MCF 10A (cell line): ENCODE measurements around the gene SMOC2. TPM values are rescaled to one million over a fixed set of nuclear protein-coding genes. Genes with fewer than 3 reads are reported as not detected.
"Not testable (repeated sequence)": the region's sequence is repeated elsewhere in the genome, so short reads cannot be mapped to it uniquely, and the experiment has no call there.

Experiments used
- BruUV-seq: library from RNA; stranded (reverse); fragments of 400-500 nt; replicated peaks from 2 replicates; lab custom pipeline; 2021; lab: Mats Ljungman, UMichigan
- CTCF ChIA-PET: fragments of 300-600 bp; sonication (Branson Sonifier 250); formaldehyde crosslinking; extraction: SDS; loops from one replicate; lab custom pipeline; 2021; ENCODE audit warnings: antibody characterized with exemption, inconsistent platforms; lab: Yijun Ruan, JAX
- POLR2A ChIA-PET: fragments of 300-600, 350-650 bp; sonication (Branson Sonifier 250); formaldehyde crosslinking; extraction: SDS; loops from one replicate; lab custom pipeline; 2020; ENCODE audit warnings: antibody characterized with exemption, inconsistent platforms; lab: Yijun Ruan, JAX
- DNase-seq: peaks from one replicate; pipeline ENCODE4 v3.0.0-alpha.2; 2018; ENCODE audit not compliant: unreplicated experiment
- H3K27ac Mint-ChIP-seq: one replicate; pipeline ENCODE4 v1.8.0; 2022; ENCODE audit warnings: mild to moderate bottlenecking, low read depth, mixed read lengths; ENCODE audit not compliant: unreplicated experiment
- H3K27me3 Mint-ChIP-seq: one replicate; pipeline ENCODE4 v1.8.0; 2022; ENCODE audit warnings: mixed read lengths; ENCODE audit not compliant: insufficient read depth, unreplicated experiment
- H3K36me3 Mint-ChIP-seq: one replicate; pipeline ENCODE4 v1.8.0; 2022; ENCODE audit warnings: mild to moderate bottlenecking, moderate library complexity, mixed read lengths; ENCODE audit not compliant: insufficient read depth, unreplicated experiment
- H3K4me1 Mint-ChIP-seq: one replicate; pipeline ENCODE4 v1.8.0; 2022; ENCODE audit warnings: mixed read lengths; ENCODE audit not compliant: insufficient read depth, unreplicated experiment
- H3K4me3 Mint-ChIP-seq: one replicate; pipeline ENCODE4 v1.8.0; 2022; ENCODE audit warnings: mild to moderate bottlenecking, moderate library complexity, mixed read lengths; ENCODE audit not compliant: unreplicated experiment
- H3K9me3 Mint-ChIP-seq: one replicate; pipeline ENCODE4 v1.8.0; 2022; ENCODE audit warnings: mixed read lengths; ENCODE audit not compliant: unreplicated experiment
- intact Hi-C: fragments of 100-400 bp; cut with micrococcal nuclease; formaldehyde crosslinking; loops from 2 replicates; pipeline ENCODE4 v1.14.1; 2022
- total RNA-seq: library from RNA; stranded (reverse); gene quantifications from 2 replicates; pipeline ENCODE4 v1.2.3, GENCODE V29; 2022
- TF ChIP-seq, protein P1 (sequence below): fragments of 200-600 bp; IDR thresholded peaks from one replicate; pipeline ENCODE4 v1.8.0; 2022; ENCODE audit warnings: antibody characterized with exemption, mild to moderate bottlenecking; ENCODE audit not compliant: unreplicated experiment

The SMOC2 gene
- total RNA-seq, 1 experiment from 2014 or later, result not detected

GRCh38 chr6:168563656-168564055, 122.7 kb downstream of the SMOC2 start:
- no peak overlapping the region for H3K4me3 Mint-ChIP-seq
- TF ChIP-seq, protein P1, sequence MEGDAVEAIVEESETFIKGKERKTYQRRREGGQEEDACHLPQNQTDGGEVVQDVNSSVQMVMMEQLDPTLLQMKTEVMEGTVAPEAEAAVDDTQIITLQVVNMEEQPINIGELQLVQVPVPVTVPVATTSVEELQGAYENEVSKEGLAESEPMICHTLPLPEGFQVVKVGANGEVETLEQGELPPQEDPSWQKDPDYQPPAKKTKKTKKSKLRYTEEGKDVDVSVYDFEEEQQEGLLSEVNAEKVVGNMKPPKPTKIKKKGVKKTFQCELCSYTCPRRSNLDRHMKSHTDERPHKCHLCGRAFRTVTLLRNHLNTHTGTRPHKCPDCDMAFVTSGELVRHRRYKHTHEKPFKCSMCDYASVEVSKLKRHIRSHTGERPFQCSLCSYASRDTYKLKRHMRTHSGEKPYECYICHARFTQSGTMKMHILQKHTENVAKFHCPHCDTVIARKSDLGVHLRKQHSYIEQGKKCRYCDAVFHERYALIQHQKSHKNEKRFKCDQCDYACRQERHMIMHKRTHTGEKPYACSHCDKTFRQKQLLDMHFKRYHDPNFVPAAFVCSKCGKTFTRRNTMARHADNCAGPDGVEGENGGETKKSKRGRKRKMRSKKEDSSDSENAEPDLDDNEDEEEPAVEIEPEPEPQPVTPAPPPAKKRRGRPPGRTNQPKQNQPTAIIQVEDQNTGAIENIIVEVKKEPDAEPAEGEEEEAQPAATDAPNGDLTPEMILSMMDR, result no peak

GRCh38 chr6:168565112-168565511, 124.1 kb downstream of the SMOC2 start:
- CTCF ChIA-PET, result no interaction called here
- Mint-ChIP-seq H3K27me3 (peaks cover 52% of the 10 kb centered on the region), H3K4me3 (no peak overlapping the region), H3K4me1 (no peaks in the 10 kb centered on the region), H3K9me3 (peaks cover 7% of the 10 kb centered on the region), H3K36me3 (no peaks in the 10 kb centered on the region), H3K27ac (no peak overlapping the region)
- DNase-seq, result no peak
- no TSS peak for BruUV-seq
- POLR2A ChIA-PET, result interaction anchor here (0.7 kb wide), 1 partner anchor 32 kb away, joined by 3 read pairs; no protein-coding TSS in a partner anchor
- TF ChIP-seq, protein P1, result no peak
- intact Hi-C loops, result no loop called here

More at GRCh38 chr6:168563656-168564055, 122.7 kb downstream of the SMOC2 start:
- no TSS peak for BruUV-seq
- intact Hi-C loops, result no loop called here
- Mint-ChIP-seq H3K27me3 (peaks cover 37% of the 10 kb centered on the region), H3K27ac (no peak overlapping the region), H3K36me3 (no peaks in the 10 kb centered on the region), H3K4me1 (no peaks in the 10 kb centered on the region), H3K9me3 (peaks cover 7% of the 10 kb centered on the region)
- no peak for DNase-seq
- ChIA-PET CTCF (no interaction called here), POLR2A (no interaction called here)

DNA sequence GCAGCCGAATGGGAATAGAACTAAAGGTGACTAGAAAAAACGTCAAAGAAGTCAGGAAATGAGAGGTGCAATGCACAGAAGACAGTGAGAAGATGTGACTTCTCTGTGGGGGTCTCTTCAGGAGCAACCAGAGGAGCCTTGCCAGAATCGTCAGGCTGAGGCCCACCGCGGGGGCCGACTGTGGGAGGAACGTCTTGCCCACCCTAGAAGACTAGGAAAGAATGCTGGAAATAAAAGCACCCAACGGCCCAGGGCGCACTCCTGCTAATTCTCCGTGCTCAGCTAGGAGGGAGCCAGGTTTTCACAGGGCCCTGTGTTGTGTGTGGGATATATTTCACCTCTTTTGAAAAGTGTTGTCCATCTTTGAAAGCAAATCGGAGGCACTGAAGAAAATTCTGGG, 129.2 kb downstream of the SMOC2 start:
- H3K27me3 Mint-ChIP-seq, result peaks cover 52% of the 10 kb centered on the region
- H3K27ac Mint-ChIP-seq, result no peak overlapping the region
- no TSS peak for BruUV-seq
- ChIA-PET POLR2A (no interaction called here), CTCF (no interaction called here)
- no peak for DNase-seq
- no peak overlapping the region for H3K4me3 Mint-ChIP-seq
- H3K4me1 Mint-ChIP-seq, result no peaks in the 10 kb centered on the region
- no peaks in the 10 kb centered on the region for H3K36me3 Mint-ChIP-seq
- intact Hi-C loops, result no loop called here
- peaks cover 4% of the 10 kb centered on the region for H3K9me3 Mint-ChIP-seq
- TF ChIP-seq, protein P1, result no peak

DNA sequence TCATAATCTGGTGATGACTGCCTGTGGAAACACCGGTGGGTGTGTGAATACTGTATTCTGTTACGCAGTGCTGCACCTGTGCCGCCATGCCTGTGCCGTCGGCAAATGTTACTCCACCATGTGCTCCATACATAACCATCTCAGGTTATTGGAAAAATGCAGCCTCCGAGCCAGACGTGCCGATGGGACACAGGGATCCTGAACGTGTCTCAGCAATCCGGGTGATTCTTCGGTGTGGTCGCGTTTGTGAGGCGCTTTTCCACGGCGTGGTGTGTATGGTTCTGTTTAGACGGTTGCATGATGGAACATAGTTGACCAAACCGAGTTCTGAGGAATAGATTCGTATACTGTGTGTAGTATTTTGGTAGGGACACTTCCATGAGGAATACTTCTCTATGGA, 130.3 kb downstream of the SMOC2 start:
- H3K36me3 Mint-ChIP-seq, result no peaks in the 10 kb centered on the region
- H3K27me3 Mint-ChIP-seq, result peaks cover 50% of the 10 kb centered on the region
- H3K9me3 Mint-ChIP-seq, result no peaks in the 10 kb centered on the region
- BruUV-seq, result no TSS peak
- DNase-seq, result no peak
- H3K4me1 Mint-ChIP-seq, result no peaks in the 10 kb centered on the region
- no peak overlapping the region for H3K4me3 Mint-ChIP-seq
- intact Hi-C loops, result no loop called here
- ChIA-PET POLR2A (no interaction called here), CTCF (no interaction called here)
- no peak overlapping the region for H3K27ac Mint-ChIP-seq
- TF ChIP-seq, protein P1, result no peak

GRCh38 chr6:168573276-168573835, 132.4 kb downstream of the SMOC2 start:
- H3K4me3 Mint-ChIP-seq, H3K36me3 Mint-ChIP-seq, CTCF ChIA-PET: not testable (repeated sequence)

More at GRCh38 chr6:168573276-168573835, 132.4 kb downstream of the SMOC2 start:
- H3K9me3 Mint-ChIP-seq, H3K27ac Mint-ChIP-seq, DNase-seq, H3K4me1 Mint-ChIP-seq, BruUV-seq, intact Hi-C loops, POLR2A ChIA-PET: not testable (repeated sequence)
- peaks cover 50% of the 10 kb centered on the region for H3K27me3 Mint-ChIP-seq
